K562 (cell line): ENCODE results near the gene ZNF385C. TPM values are rescaled to one million over a fixed set of nuclear protein-coding genes. Genes with fewer than 3 reads are reported as not detected.

Source experiments
- ATAC-seq: fragments of 200-7000 bp; cut with Tn5 transposase; 3 replicates; pipeline ENCODE4 v1.9.1; 2020; ENCODE audit warnings: moderate library complexity
- BruUV-seq: library from RNA; stranded (reverse); fragments of 400-500 nt; replicated peaks from 2 replicates; lab custom pipeline; 2021; lab: Mats Ljungman, UMichigan
- CTCF ChIA-PET: fragments of 300-600 bp; formaldehyde crosslinking; extraction: SDS; loops from one replicate; lab custom pipeline; 2021; ENCODE audit warnings: low intra/inter-chr PET ratio; lab: Yijun Ruan, JAX
- POLR2A ChIA-PET: fragments of 300-600, 350-650 bp; sonication (Branson Sonifier 250); formaldehyde crosslinking; extraction: SDS; loops from one replicate; lab custom pipeline; 2021; ENCODE audit warnings: antibody characterized with exemption, inconsistent platforms; lab: Yijun Ruan, JAX
- DNase-seq, 4 experiments: peaks; one replicate each; pipeline versions ENCODE4 v3.0.0 to v3.0.0-alpha.2; 2011 to 2018; ENCODE audit warnings: low spot score in 3 of 4, mixed read lengths in 3 of 4; ENCODE audit errors: extremely low read depth in 1 of 4
- FAIRE-seq: peaks from 2 replicates; lab custom pipeline; 2011; peaks lifted over from hg19 to GRCh38; lab: Jason Lieb, UNC
- H2AFZ ChIP-seq: 2 replicates; pipeline ENCODE4 v1.6.0; 2011; ENCODE audit warnings: low read depth, low read length, control low read depth, inconsistent platforms
- H3K27ac ChIP-seq: fragments of 200-600 bp; 3 replicates; pipeline ENCODE4 v1.8.0; 2011; ENCODE audit warnings: low read depth, mild to moderate bottlenecking, control low read depth, inconsistent platforms, low read length, moderate library complexity, mixed read lengths; ENCODE audit errors: extremely low read depth
- H3K27me3 ChIP-seq, 2 experiments: fragments of 300-600 bp in 1 of 2; 2 replicates in 1 of 2; 3 replicates in 1 of 2; pipeline versions ENCODE4 v1.6.0 to v1.8.0; 2011; ENCODE audit warnings: inconsistent platforms in 2 of 2, low read length in 2 of 2, mild to moderate bottlenecking in 1 of 2, mixed read lengths in 1 of 2, moderate library complexity in 1 of 2; ENCODE audit not compliant: control insufficient read depth in 2 of 2, insufficient read depth in 2 of 2
- H3K36me3 ChIP-seq: fragments of 300-600 bp; 3 replicates; pipeline ENCODE4 v1.8.0; 2011; ENCODE audit warnings: mild to moderate bottlenecking, low read length, inconsistent platforms; ENCODE audit not compliant: control insufficient read depth, insufficient read depth
- H3K4me1 ChIP-seq, 2 experiments: fragments of 200-600 bp in 1 of 2; replicated peaks in 1 of 2; 2 replicates in 1 of 2; 3 replicates in 1 of 2; pipeline versions ENCODE4 v1.5.1 to v1.8.0; 2011; ENCODE audit warnings: inconsistent platforms in 2 of 2, low read length in 2 of 2, mild to moderate bottlenecking in 1 of 2, mixed read lengths in 1 of 2, moderate library complexity in 1 of 2; ENCODE audit not compliant: control insufficient read depth in 2 of 2, insufficient read depth in 2 of 2
- H3K4me2 ChIP-seq: 2 replicates; pipeline ENCODE4 v1.6.1; 2011; ENCODE audit warnings: low read length, control low read depth, inconsistent platforms, mixed read lengths; ENCODE audit not compliant: insufficient read depth
- H3K4me3 ChIP-seq: fragments of 200-600 bp; sonication (generic), shearing (Covaris generic); 2 replicates; pipeline ENCODE4 v1.5.1; 2016; ENCODE audit warnings: control low read depth, inconsistent platforms
- H3K79me2 ChIP-seq: fragments of 200-600 bp; 3 replicates; pipeline ENCODE4 v1.8.0; 2011; ENCODE audit warnings: low read length, inconsistent platforms; ENCODE audit not compliant: control insufficient read depth, insufficient read depth
- H3K9ac ChIP-seq, 2 experiments: 2 replicates each; pipeline versions ENCODE4 v1.6.0 to v1.6.1; 2011; ENCODE audit warnings: low read depth in 2 of 2, low read length in 2 of 2, control low read depth in 1 of 2, inconsistent platforms in 1 of 2, mild to moderate bottlenecking in 1 of 2, mixed read lengths in 1 of 2; ENCODE audit not compliant: insufficient read depth in 1 of 2
- H3K9me1 ChIP-seq: one replicate; pipeline ENCODE4 v1.6.0; 2011; ENCODE audit warnings: inconsistent platforms, mild to moderate bottlenecking, low read length, moderate library complexity; ENCODE audit not compliant: control insufficient read depth, insufficient read depth
- H3K9me3 ChIP-seq: replicated peaks from 2 replicates; pipeline ENCODE4 v1.5.1; 2011; ENCODE audit warnings: low read depth, low read length, inconsistent platforms; ENCODE audit not compliant: control insufficient read depth, insufficient read depth
- H4K20me1 ChIP-seq: replicated peaks from 2 replicates; pipeline ENCODE4 v1.6.1; 2011; ENCODE audit warnings: low read length, inconsistent platforms, mixed read lengths; ENCODE audit not compliant: control insufficient read depth, insufficient read depth
- CSDE1 ChIP-seq, 2 experiments: fragments of 450-650 bp; IDR thresholded peaks; 2 replicates each; pipeline ENCODE4 v1.6.1; 2016; ENCODE audit warnings: mild to moderate bottlenecking in 1 of 2
- E2F3 ChIP-seq: fragments of 250-450 bp; sonication (Bioruptor Pico); IDR thresholded peaks from 2 replicates; pipeline ENCODE4 v1.4.0; 2020; ENCODE audit warnings: mild to moderate bottlenecking
- FOXA1 ChIP-seq: fragments of 450-650 bp; IDR thresholded peaks from 2 replicates; pipeline ENCODE4 v1.6.1; 2016; ENCODE audit warnings: mild to moderate bottlenecking, borderline replicate concordance
- GTF2E2 ChIP-seq: fragments of 200-800 bp; sonication (Bioruptor generic); IDR thresholded peaks from 2 replicates; pipeline ENCODE4 v1.6.1; 2016; ENCODE audit warnings: missing genetic modification characterization, missing compliant biosample characterization
- MITF ChIP-seq: IDR thresholded peaks from 2 replicates; pipeline ENCODE4 v1.6.1; 2014; ENCODE audit warnings: antibody characterized with exemption
- NR2C1 ChIP-seq, 2 experiments: fragments of 450-650 bp; IDR thresholded peaks; 2 replicates each; pipeline ENCODE4 v1.6.1; 2017; ENCODE audit warnings: mild to moderate bottlenecking in 2 of 2, antibody characterized with exemption in 1 of 2, inconsistent platforms in 1 of 2, missing compliant biosample characterization in 1 of 2, missing genetic modification characterization in 1 of 2
- PCBP1 ChIP-seq: fragments of 200-400 bp; formaldehyde crosslinking; IDR thresholded peaks from 2 replicates; pipeline ENCODE4 v1.6.1; 2018; ENCODE audit warnings: mild to moderate bottlenecking, low read depth, low read length; ENCODE audit not compliant: poor library complexity, severe bottlenecking
- POU5F1 ChIP-seq: fragments of 150-350 bp; IDR thresholded peaks from 2 replicates; pipeline ENCODE4 v1.6.1; 2014; ENCODE audit warnings: borderline replicate concordance, low read length, low read depth, mild to moderate bottlenecking; ENCODE audit not compliant: partially characterized antibody
- RBM34 ChIP-seq: fragments of 200-400 bp; formaldehyde crosslinking; IDR thresholded peaks from 2 replicates; pipeline ENCODE4 v1.6.1; 2018; ENCODE audit warnings: low read length, borderline replicate concordance; ENCODE audit not compliant: insufficient read depth
- RNF2 ChIP-seq: sonication (generic); IDR thresholded peaks from 2 replicates; pipeline ENCODE4 v1.6.1; 2016
- SMAD4 ChIP-seq: fragments of 250-450 bp; sonication (Bioruptor Pico); conservative IDR thresholded peaks from 2 replicates; pipeline ENCODE4 v1.8.0; 2021; ENCODE audit warnings: inconsistent platforms, mild to moderate bottlenecking, moderate library complexity
- TAF1 ChIP-seq: IDR thresholded peaks from 2 replicates; pipeline ENCODE4 v1.6.1; 2011; ENCODE audit warnings: mild to moderate bottlenecking, low read length, moderate library complexity; ENCODE audit not compliant: insufficient read depth, control insufficient read depth, severe bottlenecking; ENCODE audit errors: extremely low read depth
- TSC22D4 ChIP-seq: fragments of 450-650 bp; IDR thresholded peaks from 2 replicates; pipeline ENCODE4 v1.6.1; 2016; ENCODE audit warnings: missing genetic modification characterization, missing biosample characterization, control low read depth
- ZNF584 ChIP-seq: fragments of 200-800 bp; sonication (Bioruptor generic); IDR thresholded peaks from 2 replicates; pipeline ENCODE4 v1.6.1; 2016; ENCODE audit warnings: low read depth, mild to moderate bottlenecking, missing genetic modification characterization, missing compliant biosample characterization
- ZNF586 ChIP-seq: fragments of 450-650 bp; formaldehyde crosslinking; conservative IDR thresholded peaks from 2 replicates; pipeline ENCODE4 v1.4.0; 2020; ENCODE audit warnings: mild to moderate bottlenecking, moderate library complexity
- WGBS: fragments of 100-300 bp; shearing (Covaris generic); methylation state at CpG from one replicate; pipeline ENCODE4 v1.1.6; 2016; ENCODE audit warnings: low coverage, mixed read lengths; ENCODE audit not compliant: insufficient coverage; ENCODE audit errors: missing lambda C conversion rate; 5-methylcytosine and 5-hydroxymethylcytosine counted together
- in situ Hi-C: fragments of 300-500 bp; cut with MboI; formaldehyde crosslinking; loops from 4 replicates; pipeline ENCODE4 v1.15.0; 2018; ENCODE audit warnings: inconsistent platforms, mixed read lengths
- intact Hi-C: fragments of 100-400 bp; cut with micrococcal nuclease; formaldehyde crosslinking; loops from 2 replicates; pipeline ENCODE4 v1.14.2; 2022
- polyA plus RNA-seq, 8 experiments: library from polyadenylated mRNA; depleted of rRNA in 4 of 8; stranded (reverse) in 5 of 8; unstranded in 3 of 8; fragments of >200 nt; fragmentation: Nextera tagmentation in 2 of 8; fragmentation: Illumina TruSeq in 1 of 8; extraction: Ambion mirVana in 2 of 8; extraction: Trizol in 1 of 8; gene quantifications; 2 replicates each; pipeline versions ENCODE4 v1.2.1 to v1.2.3, GENCODE V29; 2011 to 2014; ENCODE audit warnings: inconsistent platforms in 1 of 8, missing spikeins in 1 of 8
- total RNA-seq, 7 experiments: library from RNA; depleted of rRNA in 6 of 7; stranded (reverse); fragments of >200 nt in 6 of 7; fragmentation: Illumina TruSeq in 2 of 7; extraction: Trizol in 2 of 7; gene quantifications; 2 replicates each; pipeline versions ENCODE4 v1.2.1 to v1.2.3, GENCODE V29; 2011 to 2021; ENCODE audit warnings: low replicate concordance in 1 of 7

The ZNF385C gene
- total and polyA plus RNA-seq, 9 of the 15 experiments (the other 6 are each of a cell fraction or from before 2014, with no cell fraction given): 0.03 to 0.35 (median 0.18) TPM; not detected in 1

GRCh38 chr17:42109086-42109485 lies 10.8 kb upstream of the ZNF385C start:
- FAIRE-seq (no peak), ATAC-seq (no peak), DNase-seq (no peak)
- H3K27ac ChIP-seq: no peak overlapping the region
- BruUV-seq: no TSS peak
- no peak overlapping the region; the same call in 1 of the 2 replicates for H2AFZ ChIP-seq
- in situ Hi-C loops (loop anchor here (25.0 kb wide), 1 partner anchor 372 kb away; the partner anchor contains the start of gene HAP1), intact Hi-C loops (no loop called here)
- H4K20me1 ChIP-seq: no peaks in the 10 kb centered on the region
- TF ChIP-seq PCBP1: no peak
- no peak for TF ChIP-seq RNF2
- no peak for TF ChIP-seq E2F3 (CRISPR knock-in tag)
- no peak for TF ChIP-seq POU5F1
- no peak for TF ChIP-seq TAF1
- no peak for TF ChIP-seq TSC22D4 (tag)
- TF ChIP-seq CSDE1 (IDR thresholded peaks at IDR 0.05): no peak
- TF ChIP-seq RBM34: no peak
- TF ChIP-seq GTF2E2 (tag): no peak
- TF ChIP-seq FOXA1: no peak
- TF ChIP-seq ZNF586 (CRISPR knock-in tag): no peak
- TF ChIP-seq ZNF584 (CRISPR knock-in tag): no peak
- no peak for TF ChIP-seq NR2C1 (IDR thresholded peaks at IDR 0.05)
- TF ChIP-seq NR2C1 (tag; IDR thresholded peaks at IDR 0.05): no peak
- TF ChIP-seq MITF: no peak
- no peak for TF ChIP-seq SMAD4
- no peaks in the 10 kb centered on the region for H3K9me3 ChIP-seq
- ChIA-PET POLR2A (interaction anchor here (0.6 to 0.8 kb wide), 2 partner anchors 20 to 143 kb away, joined by 3 read pairs; no protein-coding TSS in a partner anchor), CTCF (no interaction called here)
- no peak overlapping the region for H3K4me2 ChIP-seq
- 86% methylated on average over 9 of the region's 9 CpGs for WGBS
- peaks cover 15 to 65% of the 10 kb centered on the region in 2 experiments; a peak in 4 of 5 replicates for H3K4me1 ChIP-seq
- no peaks in the 10 kb centered on the region for H3K27me3 ChIP-seq
- no peak overlapping the region; a peak in 2 of 4 replicates for H3K9ac ChIP-seq
- H3K4me3 ChIP-seq: no peak overlapping the region
- no peaks in the 10 kb centered on the region for H3K9me1 ChIP-seq
- peaks cover 12% of the 10 kb centered on the region; the same call in 1 of the 3 replicates for H3K36me3 ChIP-seq
- H3K79me2 ChIP-seq: no peaks in the 10 kb centered on the region
